WTC11 (cell line): ENCODE results near the gene CPAMD8. TPM values are rescaled to one million over a fixed set of nuclear protein-coding genes. Genes with fewer than 3 reads are reported as not detected.
"Not testable (repeated sequence)": the region's sequence is repeated elsewhere in the genome, so short reads cannot be mapped to it uniquely, and the experiment has no call there.

ENCODE experiments used
- ATAC-seq: fragments of 200-7000 bp; cut with Tn5 transposase; 2 replicates; pipeline ENCODE4 v1.10.0; 2021; ENCODE audit warnings: mild to moderate bottlenecking, moderate library complexity
- CTCF ChIA-PET: fragments of 300-600 bp; sonication (Branson Sonifier 250); formaldehyde crosslinking; loops from one replicate; lab custom pipeline; 2021; ENCODE audit warnings: antibody characterized with exemption; lab: Charles Lee
- POLR2A ChIA-PET: fragments of 350-600 bp; sonication (Branson Sonifier 250); formaldehyde crosslinking; loops from one replicate; lab custom pipeline; 2021; ENCODE audit warnings: antibody characterized with exemption; lab: Charles Lee
- DNase-seq: peaks from one replicate; pipeline ENCODE4 v3.0.0; 2021; ENCODE audit warnings: low spot score
- H3K27ac Mint-ChIP-seq: 2 replicates; pipeline ENCODE4 v1.8.0; 2021; ENCODE audit warnings: mixed read lengths
- H3K27me3 Mint-ChIP-seq: 2 replicates; pipeline ENCODE4 v1.8.0; 2021; ENCODE audit warnings: low read depth, mild to moderate bottlenecking, moderate library complexity, mixed read lengths
- H3K36me3 Mint-ChIP-seq: 2 replicates; pipeline ENCODE4 v1.8.0; 2021; ENCODE audit warnings: mixed read lengths
- H3K4me1 Mint-ChIP-seq: 2 replicates; pipeline ENCODE4 v1.8.0; 2022; ENCODE audit warnings: mixed read lengths
- H3K4me3 Mint-ChIP-seq: 2 replicates; pipeline ENCODE4 v1.8.0; 2021; ENCODE audit warnings: mild to moderate bottlenecking, moderate library complexity, mixed read lengths
- H3K9me3 Mint-ChIP-seq: 2 replicates; pipeline ENCODE4 v1.8.0; 2021; ENCODE audit warnings: mixed read lengths
- CREB1 ChIP-seq: sonication (generic); formaldehyde crosslinking; IDR thresholded peaks from 2 replicates; pipeline ENCODE4 v1.8.0; 2023; ENCODE audit warnings: mild to moderate bottlenecking, missing genetic modification reagents
- CREM ChIP-seq: sonication (generic); formaldehyde crosslinking; IDR thresholded peaks from 2 replicates; pipeline ENCODE4 v1.8.1; 2022; ENCODE audit warnings: mild to moderate bottlenecking, missing genetic modification reagents, moderate library complexity
- JUN ChIP-seq: sonication (generic); formaldehyde crosslinking; IDR thresholded peaks from 2 replicates; pipeline ENCODE4 v1.8.0; 2023; ENCODE audit warnings: mild to moderate bottlenecking, missing genetic modification reagents
- NFE2L1 ChIP-seq: sonication (generic); formaldehyde crosslinking; IDR thresholded peaks from 2 replicates; pipeline ENCODE4 v1.8.1; 2023; ENCODE audit warnings: missing genetic modification reagents
- TP53 ChIP-seq: sonication (generic); formaldehyde crosslinking; IDR thresholded peaks from 2 replicates; pipeline ENCODE4 v1.8.1; 2023; ENCODE audit warnings: mild to moderate bottlenecking, missing genetic modification reagents
- ZBTB21 ChIP-seq: sonication (generic); formaldehyde crosslinking; IDR thresholded peaks from 2 replicates; pipeline ENCODE4 v1.8.1; 2023; ENCODE audit warnings: mild to moderate bottlenecking, missing genetic modification reagents, borderline replicate concordance
- total RNA-seq: library from RNA; stranded (reverse); gene quantifications from 3 replicates; pipeline ENCODE4 v1.2.3, GENCODE V29; 2021
- TF ChIP-seq, protein P1 (sequence below): sonication (generic); formaldehyde crosslinking; IDR thresholded peaks from 2 replicates; pipeline ENCODE4 v1.8.1; 2023; ENCODE audit warnings: mild to moderate bottlenecking, missing genetic modification reagents
- TF ChIP-seq, protein P2 (sequence below): fragments of 250-450 bp; sonication (Bioruptor Pico); conservative IDR thresholded peaks from 2 replicates; pipeline ENCODE4 v1.9.0; 2021; ENCODE audit warnings: mild to moderate bottlenecking
- TF ChIP-seq, protein P3 (sequence below): fragments of 250-450 bp; sonication (Bioruptor Pico); IDR thresholded peaks from 2 replicates; pipeline ENCODE4 v1.9.0; 2021; ENCODE audit warnings: moderate library complexity, mild to moderate bottlenecking, inconsistent platforms, borderline replicate concordance
- TF ChIP-seq, protein P4 (sequence below): fragments of 250-450 bp; sonication (Bioruptor Pico); IDR thresholded peaks from 2 replicates; pipeline ENCODE4 v1.9.0; 2021; ENCODE audit warnings: mild to moderate bottlenecking, borderline replicate concordance
- TF ChIP-seq, protein P5 (sequence below): sonication (generic); formaldehyde crosslinking; IDR thresholded peaks from 2 replicates; pipeline ENCODE4 v1.8.0; 2022; ENCODE audit warnings: mild to moderate bottlenecking, missing genetic modification reagents
- TF ChIP-seq, protein P6 (sequence below): sonication (generic); formaldehyde crosslinking; IDR thresholded peaks from 2 replicates; pipeline ENCODE4 v1.8.0; 2022; ENCODE audit warnings: mild to moderate bottlenecking, missing genetic modification reagents
- TF ChIP-seq, protein P7 (sequence below): sonication (generic); formaldehyde crosslinking; IDR thresholded peaks from 2 replicates; pipeline ENCODE4 v1.8.0; 2023; ENCODE audit warnings: mild to moderate bottlenecking, missing genetic modification reagents

CPAMD8 gene
- total RNA-seq, 1 experiment from 2014 or later, result 6.9 TPM

DNA sequence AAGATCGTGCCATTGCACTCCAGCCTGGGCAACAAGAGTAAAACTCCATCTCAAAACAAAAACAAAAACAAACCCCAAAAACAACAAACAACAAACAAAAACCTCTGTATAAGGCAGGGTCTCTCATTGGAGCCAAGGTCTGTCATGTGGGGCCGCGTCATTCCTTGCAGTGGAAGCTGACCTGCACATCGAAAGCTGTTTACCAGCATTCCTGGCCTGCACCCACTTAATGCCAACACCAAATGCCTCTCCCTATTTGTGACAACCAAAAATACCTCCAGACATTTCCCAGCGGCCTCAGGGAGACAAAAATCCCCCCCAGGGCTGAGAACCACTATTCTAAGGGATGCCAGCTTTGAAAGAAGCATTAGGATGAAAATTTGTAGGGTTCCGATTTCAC lies 1.2 kb downstream of the CPAMD8 start:
- Mint-ChIP-seq H3K36me3 (peaks cover 27% of the 10 kb centered on the region), H3K27me3 (peaks cover 45% of the 10 kb centered on the region), H3K27ac (no peak overlapping the region), H3K4me3 (peak overlapping the region; percentile 81), H3K9me3 (peaks cover 30% of the 10 kb centered on the region), H3K4me1 (peaks cover 8% of the 10 kb centered on the region)
- TF ChIP-seq, protein P1, sequence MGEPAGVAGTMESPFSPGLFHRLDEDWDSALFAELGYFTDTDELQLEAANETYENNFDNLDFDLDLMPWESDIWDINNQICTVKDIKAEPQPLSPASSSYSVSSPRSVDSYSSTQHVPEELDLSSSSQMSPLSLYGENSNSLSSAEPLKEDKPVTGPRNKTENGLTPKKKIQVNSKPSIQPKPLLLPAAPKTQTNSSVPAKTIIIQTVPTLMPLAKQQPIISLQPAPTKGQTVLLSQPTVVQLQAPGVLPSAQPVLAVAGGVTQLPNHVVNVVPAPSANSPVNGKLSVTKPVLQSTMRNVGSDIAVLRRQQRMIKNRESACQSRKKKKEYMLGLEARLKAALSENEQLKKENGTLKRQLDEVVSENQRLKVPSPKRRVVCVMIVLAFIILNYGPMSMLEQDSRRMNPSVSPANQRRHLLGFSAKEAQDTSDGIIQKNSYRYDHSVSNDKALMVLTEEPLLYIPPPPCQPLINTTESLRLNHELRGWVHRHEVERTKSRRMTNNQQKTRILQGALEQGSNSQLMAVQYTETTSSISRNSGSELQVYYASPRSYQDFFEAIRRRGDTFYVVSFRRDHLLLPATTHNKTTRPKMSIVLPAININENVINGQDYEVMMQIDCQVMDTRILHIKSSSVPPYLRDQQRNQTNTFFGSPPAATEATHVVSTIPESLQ (CRISPR knock-in tag), result no peak
- TF ChIP-seq, protein P2, sequence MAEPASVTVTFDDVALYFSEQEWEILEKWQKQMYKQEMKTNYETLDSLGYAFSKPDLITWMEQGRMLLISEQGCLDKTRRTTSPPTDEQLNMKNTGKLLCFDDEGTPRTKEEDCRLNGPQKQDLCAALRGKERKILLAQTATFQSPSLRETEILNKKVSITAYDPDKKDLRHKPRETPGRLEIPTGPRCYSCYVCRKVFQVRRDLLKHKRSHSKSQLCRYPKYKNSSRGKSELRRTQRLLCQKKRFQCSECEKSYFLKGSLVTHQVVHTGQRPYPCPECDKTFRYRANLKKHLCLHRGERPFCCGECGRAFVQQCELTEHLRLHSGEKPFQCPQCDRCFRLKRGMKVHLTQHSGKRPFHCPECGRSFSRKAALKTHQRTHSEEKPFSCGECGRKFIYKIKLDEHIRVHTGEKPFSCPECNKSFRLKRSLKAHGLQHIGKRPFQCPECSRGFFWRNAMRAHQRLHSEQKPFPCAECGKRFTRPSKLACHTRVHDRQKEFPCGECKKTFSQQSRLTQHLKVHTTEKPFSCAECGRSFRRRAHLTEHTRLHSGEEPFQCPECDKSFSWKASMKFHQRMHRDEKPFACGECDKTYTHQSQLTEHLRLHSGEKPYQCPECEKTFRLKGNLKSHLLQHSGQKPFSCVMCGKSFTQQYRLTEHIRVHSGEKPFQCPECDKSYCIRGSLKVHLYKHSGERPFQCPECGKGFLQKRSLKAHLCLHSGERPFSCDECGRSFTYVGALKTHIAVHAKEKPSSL (CRISPR knock-in tag), result no peak
- TF ChIP-seq TP53 (CRISPR knock-in tag) (no peak), ZBTB21 (CRISPR knock-in tag) (no peak), JUN (no peak), CREM (CRISPR knock-in tag) (no peak), NFE2L1 (no peak), CREB1 (CRISPR knock-in tag) (no peak)
- TF ChIP-seq, protein P3, sequence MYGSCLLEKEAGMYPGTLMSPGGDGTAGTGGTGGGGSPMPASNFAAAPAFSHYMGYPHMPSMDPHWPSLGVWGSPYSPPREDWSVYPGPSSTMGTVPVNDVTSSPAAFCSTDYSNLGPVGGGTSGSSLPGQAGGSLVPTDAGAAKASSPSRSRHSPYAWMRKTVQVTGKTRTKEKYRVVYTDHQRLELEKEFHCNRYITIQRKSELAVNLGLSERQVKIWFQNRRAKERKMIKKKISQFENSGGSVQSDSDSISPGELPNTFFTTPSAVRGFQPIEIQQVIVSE (CRISPR knock-in tag), result no peak
- TF ChIP-seq, protein P4, sequence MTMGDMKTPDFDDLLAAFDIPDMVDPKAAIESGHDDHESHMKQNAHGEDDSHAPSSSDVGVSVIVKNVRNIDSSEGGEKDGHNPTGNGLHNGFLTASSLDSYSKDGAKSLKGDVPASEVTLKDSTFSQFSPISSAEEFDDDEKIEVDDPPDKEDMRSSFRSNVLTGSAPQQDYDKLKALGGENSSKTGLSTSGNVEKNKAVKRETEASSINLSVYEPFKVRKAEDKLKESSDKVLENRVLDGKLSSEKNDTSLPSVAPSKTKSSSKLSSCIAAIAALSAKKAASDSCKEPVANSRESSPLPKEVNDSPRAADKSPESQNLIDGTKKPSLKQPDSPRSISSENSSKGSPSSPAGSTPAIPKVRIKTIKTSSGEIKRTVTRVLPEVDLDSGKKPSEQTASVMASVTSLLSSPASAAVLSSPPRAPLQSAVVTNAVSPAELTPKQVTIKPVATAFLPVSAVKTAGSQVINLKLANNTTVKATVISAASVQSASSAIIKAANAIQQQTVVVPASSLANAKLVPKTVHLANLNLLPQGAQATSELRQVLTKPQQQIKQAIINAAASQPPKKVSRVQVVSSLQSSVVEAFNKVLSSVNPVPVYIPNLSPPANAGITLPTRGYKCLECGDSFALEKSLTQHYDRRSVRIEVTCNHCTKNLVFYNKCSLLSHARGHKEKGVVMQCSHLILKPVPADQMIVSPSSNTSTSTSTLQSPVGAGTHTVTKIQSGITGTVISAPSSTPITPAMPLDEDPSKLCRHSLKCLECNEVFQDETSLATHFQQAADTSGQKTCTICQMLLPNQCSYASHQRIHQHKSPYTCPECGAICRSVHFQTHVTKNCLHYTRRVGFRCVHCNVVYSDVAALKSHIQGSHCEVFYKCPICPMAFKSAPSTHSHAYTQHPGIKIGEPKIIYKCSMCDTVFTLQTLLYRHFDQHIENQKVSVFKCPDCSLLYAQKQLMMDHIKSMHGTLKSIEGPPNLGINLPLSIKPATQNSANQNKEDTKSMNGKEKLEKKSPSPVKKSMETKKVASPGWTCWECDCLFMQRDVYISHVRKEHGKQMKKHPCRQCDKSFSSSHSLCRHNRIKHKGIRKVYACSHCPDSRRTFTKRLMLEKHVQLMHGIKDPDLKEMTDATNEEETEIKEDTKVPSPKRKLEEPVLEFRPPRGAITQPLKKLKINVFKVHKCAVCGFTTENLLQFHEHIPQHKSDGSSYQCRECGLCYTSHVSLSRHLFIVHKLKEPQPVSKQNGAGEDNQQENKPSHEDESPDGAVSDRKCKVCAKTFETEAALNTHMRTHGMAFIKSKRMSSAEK (CRISPR knock-in tag), result no peak
- TF ChIP-seq, protein P5, sequence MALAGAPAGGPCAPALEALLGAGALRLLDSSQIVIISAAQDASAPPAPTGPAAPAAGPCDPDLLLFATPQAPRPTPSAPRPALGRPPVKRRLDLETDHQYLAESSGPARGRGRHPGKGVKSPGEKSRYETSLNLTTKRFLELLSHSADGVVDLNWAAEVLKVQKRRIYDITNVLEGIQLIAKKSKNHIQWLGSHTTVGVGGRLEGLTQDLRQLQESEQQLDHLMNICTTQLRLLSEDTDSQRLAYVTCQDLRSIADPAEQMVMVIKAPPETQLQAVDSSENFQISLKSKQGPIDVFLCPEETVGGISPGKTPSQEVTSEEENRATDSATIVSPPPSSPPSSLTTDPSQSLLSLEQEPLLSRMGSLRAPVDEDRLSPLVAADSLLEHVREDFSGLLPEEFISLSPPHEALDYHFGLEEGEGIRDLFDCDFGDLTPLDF (CRISPR knock-in tag), result no peak
- TF ChIP-seq, protein P6, sequence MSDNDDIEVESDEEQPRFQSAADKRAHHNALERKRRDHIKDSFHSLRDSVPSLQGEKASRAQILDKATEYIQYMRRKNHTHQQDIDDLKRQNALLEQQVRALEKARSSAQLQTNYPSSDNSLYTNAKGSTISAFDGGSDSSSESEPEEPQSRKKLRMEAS (CRISPR knock-in tag), result no peak
- TF ChIP-seq, protein P7, sequence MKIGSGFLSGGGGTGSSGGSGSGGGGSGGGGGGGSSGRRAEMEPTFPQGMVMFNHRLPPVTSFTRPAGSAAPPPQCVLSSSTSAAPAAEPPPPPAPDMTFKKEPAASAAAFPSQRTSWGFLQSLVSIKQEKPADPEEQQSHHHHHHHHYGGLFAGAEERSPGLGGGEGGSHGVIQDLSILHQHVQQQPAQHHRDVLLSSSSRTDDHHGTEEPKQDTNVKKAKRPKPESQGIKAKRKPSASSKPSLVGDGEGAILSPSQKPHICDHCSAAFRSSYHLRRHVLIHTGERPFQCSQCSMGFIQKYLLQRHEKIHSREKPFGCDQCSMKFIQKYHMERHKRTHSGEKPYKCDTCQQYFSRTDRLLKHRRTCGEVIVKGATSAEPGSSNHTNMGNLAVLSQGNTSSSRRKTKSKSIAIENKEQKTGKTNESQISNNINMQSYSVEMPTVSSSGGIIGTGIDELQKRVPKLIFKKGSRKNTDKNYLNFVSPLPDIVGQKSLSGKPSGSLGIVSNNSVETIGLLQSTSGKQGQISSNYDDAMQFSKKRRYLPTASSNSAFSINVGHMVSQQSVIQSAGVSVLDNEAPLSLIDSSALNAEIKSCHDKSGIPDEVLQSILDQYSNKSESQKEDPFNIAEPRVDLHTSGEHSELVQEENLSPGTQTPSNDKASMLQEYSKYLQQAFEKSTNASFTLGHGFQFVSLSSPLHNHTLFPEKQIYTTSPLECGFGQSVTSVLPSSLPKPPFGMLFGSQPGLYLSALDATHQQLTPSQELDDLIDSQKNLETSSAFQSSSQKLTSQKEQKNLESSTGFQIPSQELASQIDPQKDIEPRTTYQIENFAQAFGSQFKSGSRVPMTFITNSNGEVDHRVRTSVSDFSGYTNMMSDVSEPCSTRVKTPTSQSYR (CRISPR knock-in tag), result no peak
- no peak for ATAC-seq
- POLR2A ChIA-PET, result no interaction called here
- no peak for DNase-seq
- CTCF ChIA-PET, result no interaction called here

DNA sequence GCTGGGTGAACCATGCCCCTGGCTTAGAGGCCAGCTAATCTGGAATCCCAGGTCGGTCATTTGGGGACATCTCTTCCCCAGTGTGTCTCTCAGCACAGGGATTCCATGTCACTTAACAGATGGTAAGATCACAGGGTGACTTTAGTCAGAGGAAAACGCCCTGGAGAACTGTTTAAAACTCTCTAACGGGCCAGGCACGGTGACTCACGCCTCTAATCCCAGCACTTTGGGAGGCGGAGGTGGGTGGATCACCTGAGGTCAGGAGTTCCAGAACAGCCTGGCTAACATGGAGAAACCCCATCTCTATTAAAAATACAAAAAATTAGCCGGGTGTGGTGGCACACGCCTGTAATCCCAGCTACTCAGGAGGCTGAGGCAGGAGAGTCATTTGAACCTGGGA lies 1.7 kb downstream of the CPAMD8 start:
- peaks cover 30% of the 10 kb centered on the region for H3K9me3 Mint-ChIP-seq
- POLR2A ChIA-PET, CTCF ChIA-PET, H3K27ac Mint-ChIP-seq, ATAC-seq, H3K4me1 Mint-ChIP-seq, DNase-seq: not testable (repeated sequence)
- H3K36me3 Mint-ChIP-seq, result peaks cover 27% of the 10 kb centered on the region
- H3K27me3 Mint-ChIP-seq, result peaks cover 45% of the 10 kb centered on the region
- H3K4me3 Mint-ChIP-seq, result peak overlapping the region; percentile 81
